Right lobe of liver (tissue), 4 donors: ENCODE measurements around the gene HDAC6.

Experiments used
- POLR2A ChIP-seq: fragments of 450-650 bp; IDR thresholded peaks from one replicate; pipeline ENCODE4 v1.6.1; 2017; ENCODE audit warnings: antibody characterized with exemption, mild to moderate bottlenecking
- TF ChIP-seq, protein P1 (sequence below), 4 donors: fragments of 200-600 bp in 3 of 4; fragments of 450-650 bp in 1 of 4; IDR thresholded peaks; one replicate each; pipeline versions ENCODE4 v1.5.1 to v1.8.0; 2016 to 2022; ENCODE audit warnings: antibody characterized with exemption in 4 of 4, mild to moderate bottlenecking in 2 of 4
- donor health status: DM: no; HTN: no; CAD: no.
- donor health status: DM: no; HTN: no; CAD: no.
- donor health status: DM: no; HTN: yes; CAD: no.

DNA sequence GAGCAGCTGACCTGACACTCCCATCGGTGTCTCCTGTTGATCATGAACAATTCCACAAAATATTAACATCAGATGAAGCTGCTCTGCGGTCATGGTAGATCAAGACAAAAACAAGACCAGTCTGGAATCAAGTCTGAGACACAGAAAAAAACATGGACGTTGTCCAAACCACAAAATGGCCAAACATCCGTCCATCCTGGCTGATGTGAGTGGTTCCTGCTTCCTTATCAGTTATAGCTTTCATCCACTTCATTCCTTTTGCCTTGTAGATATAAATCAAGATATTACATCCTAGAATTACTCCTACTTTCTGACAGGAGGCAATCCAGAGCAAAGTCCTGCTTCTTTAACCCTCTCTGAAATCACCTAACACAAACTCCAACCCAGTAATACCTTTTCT is 62.3 kb downstream of the HDAC6 start:
- TF ChIP-seq, protein P1, sequence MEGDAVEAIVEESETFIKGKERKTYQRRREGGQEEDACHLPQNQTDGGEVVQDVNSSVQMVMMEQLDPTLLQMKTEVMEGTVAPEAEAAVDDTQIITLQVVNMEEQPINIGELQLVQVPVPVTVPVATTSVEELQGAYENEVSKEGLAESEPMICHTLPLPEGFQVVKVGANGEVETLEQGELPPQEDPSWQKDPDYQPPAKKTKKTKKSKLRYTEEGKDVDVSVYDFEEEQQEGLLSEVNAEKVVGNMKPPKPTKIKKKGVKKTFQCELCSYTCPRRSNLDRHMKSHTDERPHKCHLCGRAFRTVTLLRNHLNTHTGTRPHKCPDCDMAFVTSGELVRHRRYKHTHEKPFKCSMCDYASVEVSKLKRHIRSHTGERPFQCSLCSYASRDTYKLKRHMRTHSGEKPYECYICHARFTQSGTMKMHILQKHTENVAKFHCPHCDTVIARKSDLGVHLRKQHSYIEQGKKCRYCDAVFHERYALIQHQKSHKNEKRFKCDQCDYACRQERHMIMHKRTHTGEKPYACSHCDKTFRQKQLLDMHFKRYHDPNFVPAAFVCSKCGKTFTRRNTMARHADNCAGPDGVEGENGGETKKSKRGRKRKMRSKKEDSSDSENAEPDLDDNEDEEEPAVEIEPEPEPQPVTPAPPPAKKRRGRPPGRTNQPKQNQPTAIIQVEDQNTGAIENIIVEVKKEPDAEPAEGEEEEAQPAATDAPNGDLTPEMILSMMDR (IDR thresholded peaks at IDR 0.05) = no peak
- TF ChIP-seq POLR2A = no peak
